B cell (primary cell): ENCODE data around the gene MED16. TPM values are rescaled to one million over a fixed set of nuclear protein-coding genes. Genes with fewer than 3 reads are reported as not detected.

Experiments
- ATAC-seq: fragments of 200-7000 bp; cut with Tn5 transposase; one replicate; pipeline ENCODE4 v1.10.0; 2021; ENCODE audit warnings: low read depth, mild to moderate bottlenecking, moderate number of reproducible peaks, moderate library complexity
- CTCF ChIA-PET: fragments of 350-600 bp; sonication (Branson Sonifier 250); formaldehyde crosslinking; loops from one replicate; lab custom pipeline; 2021; ENCODE audit warnings: antibody characterized with exemption, inconsistent platforms; lab: Charles Lee
- POLR2A ChIA-PET: fragments of 350-600 bp; sonication (Branson Sonifier 250); formaldehyde crosslinking; loops from one replicate; lab custom pipeline; 2021; ENCODE audit warnings: antibody characterized with exemption; lab: Charles Lee
- DNase-seq: peaks from one replicate; pipeline ENCODE4 v3.0.0; 2013
- H2AFZ ChIP-seq: 2 replicates; pipeline ENCODE4 v1.6.1; 2012; ENCODE audit warnings: mild to moderate bottlenecking, low read depth, low read length; ENCODE audit not compliant: insufficient read depth, poor library complexity, severe bottlenecking
- H3K27ac ChIP-seq, 2 donors: 1 replicate in 1 of 2; 2 replicates in 1 of 2; pipeline ENCODE4 v1.5.1; 2012 to 2013; ENCODE audit warnings: low read length in 2 of 2, mild to moderate bottlenecking in 2 of 2, moderate library complexity in 1 of 2
- H3K27me3 ChIP-seq, 4 experiments: fragments of 200-600 bp in 1 of 4; sonication (generic) in 1 of 4; replicated peaks in 1 of 4; 1 replicate in 2 of 4; 2 replicates in 2 of 4; pipeline versions ENCODE4 v1.6.1 to v1.7.0; 2013 to 2016; ENCODE audit warnings: low read length in 3 of 4, mild to moderate bottlenecking in 2 of 4, mixed read lengths in 1 of 4, moderate library complexity in 1 of 4; ENCODE audit not compliant: insufficient read depth in 4 of 4, control insufficient read depth in 3 of 4; ENCODE audit errors: control extremely low read depth in 1 of 4
- H3K36me3 ChIP-seq, 2 experiments: replicated peaks in 1 of 2; 1 replicate in 1 of 2; 2 replicates in 1 of 2; pipeline versions ENCODE4 v1.6.1 to v1.7.1; 2013; ENCODE audit warnings: low read length in 1 of 2; ENCODE audit not compliant: insufficient read depth in 2 of 2, control insufficient read depth in 1 of 2; ENCODE audit errors: control extremely low read depth in 1 of 2, extremely low read depth in 1 of 2
- H3K4me1 ChIP-seq, 2 donors: fragments of 200-600 bp in 1 of 2; sonication (generic) in 1 of 2; 1 replicate in 1 of 2; 2 replicates in 1 of 2; pipeline versions ENCODE4 v1.5.1 to v1.6.1; 2013 to 2017; ENCODE audit warnings: low read length in 2 of 2; ENCODE audit not compliant: control insufficient read depth in 2 of 2, insufficient read depth in 2 of 2
- H3K4me2 ChIP-seq: replicated peaks from 2 replicates; pipeline ENCODE3; 2012; ENCODE audit warnings: mild to moderate bottlenecking, low read depth, low read length; ENCODE audit not compliant: poor library complexity, severe bottlenecking
- H3K4me3 ChIP-seq, 5 experiments: fragments of 200-600 bp in 1 of 5; sonication (generic) in 1 of 5; 1 replicate in 3 of 5; 2 replicates in 2 of 5; pipeline versions ENCODE4 v1.5.1 to v1.7.0; 2011 to 2016; ENCODE audit warnings: low read length in 4 of 5, mild to moderate bottlenecking in 4 of 5, low read depth in 2 of 5, control low read depth in 1 of 5, moderate library complexity in 1 of 5; ENCODE audit not compliant: insufficient read depth in 1 of 5; ENCODE audit errors: control extremely low read depth in 1 of 5, extremely low read depth in 1 of 5
- H3K79me2 ChIP-seq: fragments of 200-600 bp; sonication (generic); one replicate; pipeline ENCODE4 v1.6.0; 2016; ENCODE audit warnings: low read length; ENCODE audit not compliant: control insufficient read depth, insufficient read depth
- H3K9ac ChIP-seq: fragments of 200-600 bp; sonication (generic); 2 replicates; pipeline ENCODE4 v1.6.1; 2017; ENCODE audit warnings: mild to moderate bottlenecking, low read length, moderate library complexity
- H3K9me3 ChIP-seq, 3 donors: one replicate each; pipeline versions ENCODE4 v1.6.1 to v1.7.1; 2013; ENCODE audit warnings: low read length in 2 of 3; ENCODE audit not compliant: control insufficient read depth in 2 of 3, insufficient read depth in 1 of 3; ENCODE audit errors: control extremely low read depth in 1 of 3
- H4K20me1 ChIP-seq: 2 replicates; pipeline ENCODE4 v1.6.0; 2012; ENCODE audit warnings: mild to moderate bottlenecking, low read length; ENCODE audit not compliant: insufficient read depth, control insufficient read depth, poor library complexity, severe bottlenecking
- H3K27ac Mint-ChIP-seq: one replicate; pipeline ENCODE4 v1.8.0; 2021; ENCODE audit warnings: mixed read lengths
- H3K27me3 Mint-ChIP-seq: one replicate; pipeline ENCODE4 v1.8.0; 2021; ENCODE audit warnings: mixed read lengths
- H3K4me1 Mint-ChIP-seq: one replicate; pipeline ENCODE4 v1.8.0; 2021; ENCODE audit warnings: mixed read lengths
- H3K4me3 Mint-ChIP-seq: one replicate; pipeline ENCODE4 v1.8.0; 2021; ENCODE audit warnings: mixed read lengths
- H3K9me3 Mint-ChIP-seq: one replicate; pipeline ENCODE4 v1.8.0; 2022; ENCODE audit warnings: mixed read lengths; ENCODE audit not compliant: insufficient read depth
- EZH2 ChIP-seq: IDR thresholded peaks from 2 replicates; pipeline ENCODE4 v1.6.1; 2012; ENCODE audit warnings: borderline replicate concordance, low read depth, mild to moderate bottlenecking, moderate library complexity, low read length; ENCODE audit not compliant: insufficient read depth, poor library complexity, severe bottlenecking
- WGBS: methylation state at CpG from one replicate; pipeline ENCODE4 v1.1.5; 2013; ENCODE audit warnings: missing lambda C conversion rate; ENCODE audit not compliant: insufficient coverage; 5-methylcytosine and 5-hydroxymethylcytosine counted together
- intact Hi-C: fragments of 100-400 bp; cut with micrococcal nuclease; formaldehyde crosslinking; loops from one replicate; pipeline ENCODE4 v1.10.0; 2022
- polyA plus RNA-seq: library from polyadenylated mRNA; depleted of rRNA; stranded (reverse); fragments of >200 nt; gene quantifications from 2 replicates; pipeline ENCODE4 v1.2.3, GENCODE V29; 2012
- total RNA-seq, 2 donors: library from RNA; stranded (reverse); fragments of 120-200 nt in 1 of 2; gene quantifications; 1 replicate in 1 of 2; 2 replicates in 1 of 2; pipeline versions ENCODE4 v1.2.3 to v1.2.4, GENCODE V29; 2013 to 2022
- TF ChIP-seq, protein P1 (sequence below): fragments of 200-600 bp; IDR thresholded peaks from one replicate; pipeline ENCODE4 v1.8.0; 2022; ENCODE audit warnings: antibody characterized with exemption, mild to moderate bottlenecking

Gene MED16
- total and polyA plus RNA-seq, 2 donors (not counting 1 experiment from before 2014, with no cell fraction given): 85.0 to 85.3 TPM

DNA sequence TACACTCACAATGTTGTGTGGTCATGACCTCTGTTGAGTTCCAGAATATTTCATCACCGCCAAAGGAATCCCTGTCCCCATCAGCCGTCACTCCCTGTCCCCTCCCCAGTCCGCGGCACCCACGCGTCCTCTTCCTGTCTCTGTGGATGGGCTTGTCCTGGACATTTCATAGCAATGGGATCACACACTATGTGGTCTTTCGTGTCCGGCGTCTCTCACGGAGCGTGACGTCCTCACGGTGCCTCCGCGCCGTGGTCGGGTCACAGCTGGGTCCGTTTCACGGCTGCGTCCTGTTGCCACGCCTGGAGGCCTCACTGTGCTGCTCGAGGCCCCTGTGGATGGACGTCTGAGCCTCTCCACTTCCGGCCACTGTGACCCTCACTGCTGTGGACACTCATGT is 58.8 kb downstream of the MED16 start:
- CTCF ChIA-PET: no interaction called here
- WGBS: 82% methylated on average over 20 of the region's 24 CpGs
- no peak for ATAC-seq

More for the DNA sequence above, 58.8 kb downstream of the MED16 start:
- H3K27me3 ChIP-seq: peaks cover 0 to 25% (median 2%) of the 10 kb centered on the region in 4 experiments
- H3K4me2 ChIP-seq: no peak overlapping the region
- H2AFZ ChIP-seq: no peak overlapping the region
- Mint-ChIP-seq H3K4me3 (no peak overlapping the region), H3K27me3 (peaks cover 15% of the 10 kb centered on the region), H3K27ac (no peak overlapping the region), H3K4me1 (no peaks in the 10 kb centered on the region), H3K9me3 (no peaks in the 10 kb centered on the region)
- TF ChIP-seq, protein P1, sequence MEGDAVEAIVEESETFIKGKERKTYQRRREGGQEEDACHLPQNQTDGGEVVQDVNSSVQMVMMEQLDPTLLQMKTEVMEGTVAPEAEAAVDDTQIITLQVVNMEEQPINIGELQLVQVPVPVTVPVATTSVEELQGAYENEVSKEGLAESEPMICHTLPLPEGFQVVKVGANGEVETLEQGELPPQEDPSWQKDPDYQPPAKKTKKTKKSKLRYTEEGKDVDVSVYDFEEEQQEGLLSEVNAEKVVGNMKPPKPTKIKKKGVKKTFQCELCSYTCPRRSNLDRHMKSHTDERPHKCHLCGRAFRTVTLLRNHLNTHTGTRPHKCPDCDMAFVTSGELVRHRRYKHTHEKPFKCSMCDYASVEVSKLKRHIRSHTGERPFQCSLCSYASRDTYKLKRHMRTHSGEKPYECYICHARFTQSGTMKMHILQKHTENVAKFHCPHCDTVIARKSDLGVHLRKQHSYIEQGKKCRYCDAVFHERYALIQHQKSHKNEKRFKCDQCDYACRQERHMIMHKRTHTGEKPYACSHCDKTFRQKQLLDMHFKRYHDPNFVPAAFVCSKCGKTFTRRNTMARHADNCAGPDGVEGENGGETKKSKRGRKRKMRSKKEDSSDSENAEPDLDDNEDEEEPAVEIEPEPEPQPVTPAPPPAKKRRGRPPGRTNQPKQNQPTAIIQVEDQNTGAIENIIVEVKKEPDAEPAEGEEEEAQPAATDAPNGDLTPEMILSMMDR: no peak
- TF ChIP-seq EZH2: no peak
- POLR2A ChIA-PET: no interaction called here
- H3K36me3 ChIP-seq: no peaks in the 10 kb centered on the region
- intact Hi-C loops: no loop called here
- no peaks in the 10 kb centered on the region for H4K20me1 ChIP-seq
- H3K9ac ChIP-seq: no peak overlapping the region
- no peak for DNase-seq
- H3K79me2 ChIP-seq: no peaks in the 10 kb centered on the region
- H3K4me1 ChIP-seq: no peaks in the 10 kb centered on the region
- H3K27ac ChIP-seq: no peak overlapping the region
- H3K9me3 ChIP-seq: peaks cover 0 to 5% (median 0%) of the 10 kb centered on the region in 3 donors
- no peak overlapping the region for H3K4me3 ChIP-seq
